ENCODE data around the gene DIPK2A.

Gene DIPK2A

GRCh38 chr3:143974271-143975238, 2.9 kb downstream of the DIPK2A start:
- DNase-seq (ENCODE audit: low spot score): no peak

DNA sequence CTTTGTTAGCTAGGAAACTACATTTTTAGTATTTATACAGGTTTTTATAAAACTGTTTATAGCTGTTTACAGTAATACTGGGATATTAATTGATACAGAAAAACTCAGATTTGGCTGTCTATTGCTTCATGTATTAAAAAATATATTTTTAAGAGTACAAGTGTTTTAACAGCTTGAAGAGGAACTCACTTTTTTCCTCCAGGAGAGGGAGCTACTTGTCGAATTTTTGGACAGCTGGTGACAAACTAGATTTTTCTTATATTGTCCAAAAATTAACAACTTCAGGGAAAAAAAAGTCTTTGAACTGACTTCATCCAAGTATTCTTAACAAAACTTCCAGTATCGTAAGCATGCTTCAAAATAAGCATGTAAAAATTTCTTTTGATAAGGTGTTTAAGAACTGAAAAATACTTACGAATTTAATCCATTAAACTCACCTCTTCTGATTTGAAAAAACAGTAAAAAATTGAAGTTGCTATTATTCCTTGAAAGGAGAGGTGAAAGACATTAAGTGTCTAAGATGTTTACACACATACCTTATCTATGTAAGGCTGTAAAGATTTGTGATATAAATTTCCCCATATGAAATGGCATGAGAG, 4.0 kb downstream of the DIPK2A start:
- peak; percentile 14 for DNase-seq (ENCODE audit: low spot score)

GRCh38 chr3:143977341-143978262, 6.0 kb downstream of the DIPK2A start:
- no peak for DNase-seq (ENCODE audit: low spot score)

DNA sequence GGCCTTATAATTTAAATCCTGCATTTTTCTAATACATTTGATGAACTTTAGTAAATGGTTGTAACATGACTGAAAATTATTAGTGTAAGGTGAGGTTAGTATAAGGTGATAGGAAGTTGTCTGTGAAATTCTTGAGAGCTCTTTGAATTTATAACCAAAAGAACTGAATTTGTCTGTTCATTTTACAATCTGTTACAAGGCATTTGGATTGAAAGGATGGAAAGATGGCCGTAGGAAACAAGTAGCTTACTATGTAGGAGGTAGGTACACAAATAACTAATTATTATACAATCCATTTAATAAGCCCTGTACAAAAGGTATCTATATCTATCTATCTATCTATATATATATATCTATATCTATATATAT, 6.6 kb downstream of the DIPK2A start:
- DNase-seq (ENCODE audit: low spot score): no peak

DNA sequence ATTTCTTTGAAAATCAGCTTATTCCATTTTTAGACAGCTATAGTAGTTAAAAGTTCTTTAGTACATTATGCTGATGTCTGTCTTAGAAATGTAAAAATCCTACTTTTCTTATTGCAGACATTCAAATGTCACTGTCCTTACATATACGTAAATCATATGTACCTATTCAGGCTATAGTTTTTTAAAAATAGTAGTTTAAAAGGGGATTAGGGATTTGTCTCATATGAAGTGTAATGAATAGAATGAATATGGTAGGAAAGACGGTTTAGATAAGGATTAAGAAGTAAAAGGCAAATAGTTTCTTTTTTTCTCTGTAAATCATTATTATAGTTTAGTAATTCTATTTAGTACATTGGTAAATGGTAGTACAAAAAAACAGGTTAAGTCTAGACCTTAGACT, 7.4 kb downstream of the DIPK2A start:
- no peak for DNase-seq (ENCODE audit: low spot score)

DNA sequence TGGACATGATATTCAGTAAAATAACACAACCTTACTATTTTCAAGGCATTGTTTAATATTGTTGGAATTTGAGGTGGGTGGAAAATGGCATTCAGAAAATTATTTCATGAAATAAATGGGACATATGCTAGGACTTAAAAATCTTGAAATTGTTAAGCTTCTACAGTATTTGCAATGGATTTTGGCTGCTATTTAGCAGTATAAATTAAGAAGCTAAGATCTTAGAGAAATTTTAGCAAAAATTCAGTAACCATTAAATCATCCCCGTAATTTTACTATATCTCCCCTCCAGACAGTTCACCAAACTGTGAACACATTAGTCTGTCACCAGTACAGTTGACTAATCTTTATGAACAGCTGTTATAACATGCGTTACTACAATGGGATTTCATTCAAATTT, 8.2 kb downstream of the DIPK2A start:
- no peak for DNase-seq (ENCODE audit: low spot score)

DNA sequence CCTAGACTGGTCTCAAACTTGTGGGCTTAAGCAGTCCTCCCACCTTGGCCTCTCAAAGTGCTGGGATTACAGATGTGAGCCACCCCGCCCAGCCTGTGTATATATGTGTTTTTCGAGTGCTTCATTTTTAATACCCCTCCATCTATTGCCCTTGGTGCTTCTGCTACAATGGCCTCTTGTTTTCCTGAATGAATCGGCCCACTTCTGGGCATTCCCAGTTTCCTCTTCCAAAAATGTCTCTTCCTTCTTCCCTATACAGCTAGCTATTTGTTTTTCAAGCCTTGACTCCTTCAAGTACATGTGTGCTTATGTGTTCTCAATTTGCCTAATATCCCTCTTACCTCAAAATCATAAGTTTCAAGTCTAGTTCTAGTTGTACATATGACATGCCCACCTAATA, 16.7 kb downstream of the DIPK2A start:
- no peak for DNase-seq (ENCODE audit: low spot score)

- DNase-seq (ENCODE audit: low spot score): no peak
These were observed 17.8 kb downstream of the DIPK2A start for GRCh38 chr3:143989461-143989860.

GRCh38 chr3:143991713-143992112, 20.1 kb downstream of the DIPK2A start:
- DNase-seq (ENCODE audit: low spot score): no peak

GRCh38 chr3:143998266-143998665, 26.6 kb downstream of the DIPK2A start:
- DNase-seq (ENCODE audit: low spot score): no peak

GRCh38 chr3:144003051-144003450, 31.4 kb downstream of the DIPK2A start:
- DNase-seq (ENCODE audit: low spot score): no peak

DNA sequence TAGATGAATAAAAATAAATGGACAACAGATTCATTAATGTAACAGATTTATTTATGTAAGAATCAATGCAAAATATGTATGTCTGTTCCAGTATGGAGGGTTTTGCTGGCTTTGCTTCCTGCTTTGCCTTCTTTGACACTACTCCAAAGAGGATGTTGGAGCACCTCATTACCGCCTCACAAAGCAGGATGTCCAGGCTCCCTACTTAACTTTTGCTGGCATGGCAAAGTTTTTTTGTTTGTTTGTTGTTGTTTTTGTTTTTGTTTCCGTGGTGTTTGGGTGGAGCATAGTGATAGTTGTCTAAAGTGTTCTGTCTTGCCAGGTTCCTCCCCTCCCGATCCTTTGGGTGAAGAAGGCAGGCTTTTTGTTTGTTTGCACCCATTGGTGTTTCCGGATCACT, 38.7 kb downstream of the DIPK2A start:
- DNase-seq (ENCODE audit: low spot score): no peak

DNA sequence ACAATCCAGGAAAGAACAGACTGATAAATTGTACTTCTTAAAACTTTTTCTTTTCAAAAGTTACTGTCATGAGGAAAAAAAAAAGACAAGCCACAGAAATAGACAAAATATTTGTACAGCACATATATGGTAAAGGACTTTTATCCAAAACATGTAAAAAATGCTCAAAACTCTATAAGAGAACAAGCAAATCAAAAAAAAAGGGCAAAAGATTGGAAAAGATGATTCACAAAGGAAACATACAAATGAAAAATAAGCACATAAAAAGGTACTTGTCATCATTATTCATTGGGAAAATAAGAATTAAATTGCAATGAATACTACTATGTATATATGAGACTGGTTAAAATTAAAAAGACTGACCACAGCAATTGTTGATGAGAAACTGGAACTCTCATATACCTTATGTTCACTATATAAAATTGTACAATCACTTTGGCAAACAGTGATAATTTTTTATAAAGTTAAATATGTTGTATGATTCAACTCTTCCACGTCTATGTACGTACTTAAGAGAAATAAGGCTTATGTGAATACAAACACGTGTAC, 39.7 kb downstream of the DIPK2A start:
- DNase-seq (ENCODE audit: low spot score): no peak

GRCh38 chr3:144015133-144015532, 43.5 kb downstream of the DIPK2A start:
- no peak for DNase-seq (ENCODE audit: low spot score)

DNA sequence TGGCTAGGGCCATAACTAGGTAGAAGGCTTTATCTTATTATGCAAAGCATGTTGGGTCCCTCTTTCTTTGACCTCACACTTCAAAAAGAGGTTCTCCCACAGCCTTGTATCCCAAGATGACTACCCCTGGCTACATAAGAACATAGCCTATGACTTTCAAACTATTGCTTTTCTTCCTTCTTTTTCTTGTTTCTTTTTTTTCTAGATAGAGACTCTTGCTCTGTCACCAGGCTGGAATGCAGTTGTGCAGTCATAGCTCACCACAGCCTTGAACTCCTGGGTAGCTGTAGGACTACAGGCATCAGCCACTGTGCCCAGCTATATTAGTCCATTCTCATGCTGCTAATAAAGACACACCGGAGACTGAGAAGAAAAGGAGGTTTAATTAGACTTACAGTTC, 47.2 kb downstream of the DIPK2A start:
- no peak for DNase-seq (ENCODE audit: low spot score)
